HG03025 (cell line): ENCODE measurements around the gene RAD21L1.

Source experiments
- ATAC-seq: cut with Tn5 transposase; IDR thresholded peaks from one replicate; pipeline ENCODE4 v1.9.1; 2021; ENCODE audit warnings: mild to moderate bottlenecking, moderate library complexity; ENCODE audit not compliant: unreplicated experiment, low FRiP score

RAD21L1 gene

GRCh38 chr20:1225783-1226654, at the start of gene RAD21L1:
TSS of gene RAD21L1 (plus strand) at chr20:1226044. CDS start at chr20:1228454, 2,410 bp downstream.
- no peak for ATAC-seq

- ATAC-seq, result no peak
Measured at GRCh38 chr20:1177680-1178079, 48.2 kb upstream of the RAD21L1 start.

- no peak for ATAC-seq
Measured at GRCh38 chr20:1178103-1178502, 47.7 kb upstream of the RAD21L1 start.

- ATAC-seq, result no peak
Measured at GRCh38 chr20:1178623-1179022, 47.2 kb upstream of the RAD21L1 start.

- ATAC-seq, result no peak
Measured at GRCh38 chr20:1180949-1181348, 44.9 kb upstream of the RAD21L1 start.

- ATAC-seq, result no peak
Measured at GRCh38 chr20:1182106-1182505, 43.7 kb upstream of the RAD21L1 start.

- no peak for ATAC-seq
Measured at GRCh38 chr20:1183153-1183552, 42.7 kb upstream of the RAD21L1 start.

GRCh38 chr20:1184260-1184637, 41.6 kb upstream of the RAD21L1 start:
- no peak for ATAC-seq

- no peak for ATAC-seq
Measured at GRCh38 chr20:1184638-1185315, 41.1 kb upstream of the RAD21L1 start, which contains the start of gene TMEM74B. TSS of gene TMEM74B (minus strand) at chr20:1184981. CDS start at chr20:1183801, 1,180 bp downstream.

GRCh38 chr20:1185316-1185741, 40.5 kb upstream of the RAD21L1 start:
- no peak for ATAC-seq

- ATAC-seq, result no peak
Measured at GRCh38 chr20:1185790-1186334, 40.0 kb upstream of the RAD21L1 start.

GRCh38 chr20:1186367-1186991, 39.4 kb upstream of the RAD21L1 start:
- ATAC-seq, result no peak

GRCh38 chr20:1187605-1188171, 38.2 kb upstream of the RAD21L1 start:
- ATAC-seq, result no peak

GRCh38 chr20:1188347-1188746, 37.5 kb upstream of the RAD21L1 start:
- ATAC-seq, result no peak

GRCh38 chr20:1189827-1190226, 36.0 kb upstream of the RAD21L1 start:
- ATAC-seq, result no peak

- ATAC-seq, result no peak
Measured at GRCh38 chr20:1190847-1191246, 35.0 kb upstream of the RAD21L1 start.

GRCh38 chr20:1191299-1191698, 34.5 kb upstream of the RAD21L1 start:
- ATAC-seq, result no peak

- ATAC-seq, result no peak
Measured at GRCh38 chr20:1195226-1195625, 30.6 kb upstream of the RAD21L1 start.

GRCh38 chr20:1196634-1197033, 29.2 kb upstream of the RAD21L1 start:
- ATAC-seq, result no peak

GRCh38 chr20:1197801-1198200, 28.0 kb upstream of the RAD21L1 start:
- ATAC-seq, result no peak

- ATAC-seq, result no peak
Measured at GRCh38 chr20:1198751-1199150, 27.1 kb upstream of the RAD21L1 start.
